Embryonic facial prominence (tissue), 1 donor: ENCODE measurements around the gene COPS8.

ENCODE experiments used
- DNase-seq: peaks from one replicate; pipeline ENCODE4 v3.0.0-alpha.2; 2016; ENCODE audit errors: extremely low spot score

COPS8 gene

GRCh38 chr2:237130562-237131421 is 45.1 kb downstream of the COPS8 start:
- no peak for DNase-seq

GRCh38 chr2:237131749-237132533 is 46.3 kb downstream of the COPS8 start:
- no peak for DNase-seq

DNA sequence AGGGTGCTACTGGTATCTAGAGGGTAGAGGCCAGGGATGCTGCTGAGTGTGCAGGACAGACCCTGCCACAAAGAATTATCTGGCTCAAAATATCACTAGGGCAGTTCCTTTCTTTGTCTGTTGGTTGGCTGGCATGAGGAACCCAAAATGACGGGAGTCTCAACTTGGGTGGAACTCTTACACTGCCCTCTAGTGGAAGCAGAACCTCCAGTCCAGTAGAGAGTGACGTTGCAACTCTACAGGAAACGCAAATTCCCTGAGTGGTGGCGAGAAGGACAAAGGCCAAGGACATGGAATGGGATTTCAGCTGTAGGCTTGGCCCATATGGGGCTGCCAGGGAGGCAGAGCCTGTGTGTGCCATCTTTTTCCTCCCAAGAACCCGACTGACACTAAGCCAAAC is 47.1 kb downstream of the COPS8 start:
- DNase-seq, result no peak

DNA sequence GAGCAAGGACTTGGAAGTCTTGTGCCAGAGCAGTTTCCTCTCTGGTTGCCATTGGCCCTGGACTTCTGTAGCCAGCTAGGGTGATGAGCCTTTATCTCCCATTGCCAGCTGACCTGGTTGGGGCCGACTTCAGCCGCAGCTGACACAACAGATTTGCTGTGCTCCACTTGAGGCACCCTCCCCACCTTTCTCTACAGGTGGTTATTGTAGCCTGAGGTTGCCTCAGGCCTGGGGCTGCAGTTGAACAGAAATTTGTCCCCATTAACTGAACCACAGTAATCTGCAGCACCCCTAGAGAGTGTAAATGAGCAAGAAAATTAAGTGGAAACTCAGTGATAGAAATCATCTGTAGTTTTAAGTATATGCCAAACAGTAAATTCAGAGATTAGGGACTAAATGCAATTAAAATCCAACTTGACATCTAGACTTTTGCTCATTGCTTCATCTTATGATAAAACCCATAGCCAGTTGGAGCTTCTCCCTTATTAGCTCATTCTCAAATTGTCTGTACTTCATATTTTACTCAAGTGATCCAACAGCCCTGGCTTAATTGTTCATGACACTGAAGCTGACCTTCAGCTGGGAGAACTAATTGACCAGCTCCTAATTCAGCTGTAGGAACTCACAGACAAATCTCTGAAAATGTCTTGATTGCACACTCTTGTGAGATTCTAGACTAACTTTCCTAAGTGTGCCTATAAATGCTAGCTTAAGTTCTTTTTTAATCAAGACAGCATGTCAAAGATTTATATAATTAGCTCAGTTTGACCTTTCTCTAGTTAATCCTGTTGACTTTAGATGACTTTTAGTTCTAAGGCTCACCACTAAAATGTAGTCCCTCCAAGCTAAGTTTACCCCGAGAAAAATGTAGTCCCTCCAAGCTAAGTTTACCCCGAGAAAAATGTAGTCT is 48.9 kb downstream of the COPS8 start:
- DNase-seq, result no peak

DNA sequence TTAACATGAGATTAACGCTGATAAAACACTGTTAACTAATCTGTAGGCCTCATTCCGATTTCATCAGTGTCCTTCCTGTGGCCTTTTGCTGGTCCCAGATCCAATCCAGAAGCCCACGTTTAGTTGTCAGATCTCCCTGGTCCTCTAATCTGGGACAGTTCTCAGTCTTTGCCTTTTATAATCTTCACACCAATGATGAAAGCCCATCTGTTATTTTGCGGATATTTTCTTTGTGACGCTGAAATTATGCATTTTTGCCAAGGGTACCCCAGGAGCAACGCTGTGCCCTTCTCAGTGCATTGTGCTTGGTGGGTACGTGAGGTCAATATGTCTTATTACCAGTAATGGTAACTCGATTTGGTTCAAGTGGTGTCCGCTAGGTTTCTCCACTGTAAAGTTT is 51.1 kb downstream of the COPS8 start:
- no peak for DNase-seq

DNA sequence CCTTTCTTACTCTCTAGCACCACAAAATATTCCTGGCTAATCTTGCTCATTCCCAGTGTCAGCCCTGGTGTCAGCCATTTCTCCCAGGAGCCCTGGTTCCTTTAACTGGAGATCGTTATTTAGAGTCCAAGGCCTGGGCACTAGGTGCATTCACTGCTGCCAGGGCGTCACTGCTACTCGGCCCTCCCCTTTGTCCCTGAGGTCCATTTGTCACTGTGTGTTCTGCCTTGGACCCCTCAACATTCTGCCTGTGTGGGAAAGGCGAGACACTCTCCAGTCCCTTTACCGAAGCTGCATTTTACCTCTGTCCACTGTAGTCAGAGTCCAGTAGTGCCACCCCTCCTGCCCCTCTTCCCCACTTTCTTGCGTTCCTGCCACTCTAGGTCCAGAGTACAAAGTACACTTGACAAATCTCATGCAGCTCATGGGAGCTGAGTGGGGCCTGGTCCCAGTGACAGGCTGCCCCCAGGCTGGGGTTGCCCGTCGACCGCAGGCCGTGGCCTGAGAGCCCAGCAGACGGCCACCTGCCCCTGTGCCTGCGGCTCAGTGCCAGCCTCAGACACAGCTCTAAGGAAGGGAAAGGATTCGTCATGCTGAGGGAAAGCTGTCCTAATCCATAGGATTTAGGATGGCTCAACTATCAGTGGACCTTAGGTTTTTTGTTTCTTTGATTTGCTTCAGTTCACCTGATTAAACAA is 52.1 kb downstream of the COPS8 start:
- DNase-seq, result no peak

GRCh38 chr2:237139123-237139675 is 53.5 kb downstream of the COPS8 start:
- DNase-seq, result no peak

DNA sequence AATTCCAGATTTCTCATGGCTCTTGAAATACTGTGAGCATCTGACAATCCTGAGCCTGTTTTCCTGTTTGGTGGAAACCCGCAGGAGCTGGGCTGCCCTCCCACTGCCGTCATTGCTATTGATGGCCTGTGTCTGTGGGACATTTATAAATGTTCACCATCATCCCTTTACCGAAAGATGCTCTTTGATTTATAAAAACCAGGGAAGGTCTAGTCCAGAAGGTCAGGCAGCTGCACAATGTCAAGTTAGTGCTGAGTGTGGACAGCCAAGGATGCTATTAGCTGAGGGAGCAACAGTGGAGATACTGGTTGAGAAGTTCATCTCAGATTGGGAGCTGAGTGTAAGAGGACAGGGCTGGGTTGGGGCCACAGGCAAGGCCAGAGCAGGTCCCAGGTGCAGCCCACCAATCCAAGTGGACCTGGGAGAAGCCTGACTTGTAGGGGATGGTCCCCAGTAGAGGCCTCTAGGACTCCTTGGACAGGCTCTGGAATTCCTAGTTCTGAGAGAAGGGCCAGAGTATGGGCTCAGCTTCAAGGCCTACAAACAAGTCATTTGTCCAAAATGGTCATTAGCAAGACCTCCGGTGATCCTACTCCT is 55.1 kb downstream of the COPS8 start:
- no peak for DNase-seq

DNA sequence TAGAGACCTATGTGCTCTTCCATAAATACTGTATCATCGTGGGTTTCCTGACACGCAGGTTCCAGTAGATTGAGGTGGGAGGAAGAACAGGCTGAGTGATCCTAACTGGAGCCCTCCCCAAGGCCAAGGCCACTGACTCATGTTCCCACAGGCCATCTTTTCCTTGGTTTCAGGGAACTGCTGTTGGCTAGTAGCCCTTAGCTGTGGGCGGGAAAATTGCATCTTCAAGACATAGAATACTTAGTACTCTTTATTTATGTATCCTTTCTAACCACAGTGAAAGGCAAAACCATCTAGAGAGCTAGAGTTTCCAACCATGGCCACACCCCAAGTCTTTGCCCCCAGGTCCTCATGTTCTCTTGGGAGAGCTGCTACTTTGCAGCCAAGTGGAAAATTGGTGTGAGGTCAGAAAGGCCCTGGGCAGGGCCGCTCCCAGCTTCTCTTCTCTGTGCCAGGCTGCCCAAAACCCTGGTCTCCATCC is 55.9 kb downstream of the COPS8 start:
- DNase-seq, result no peak

GRCh38 chr2:237143118-237143517 is 57.4 kb downstream of the COPS8 start:
- DNase-seq, result no peak

DNA sequence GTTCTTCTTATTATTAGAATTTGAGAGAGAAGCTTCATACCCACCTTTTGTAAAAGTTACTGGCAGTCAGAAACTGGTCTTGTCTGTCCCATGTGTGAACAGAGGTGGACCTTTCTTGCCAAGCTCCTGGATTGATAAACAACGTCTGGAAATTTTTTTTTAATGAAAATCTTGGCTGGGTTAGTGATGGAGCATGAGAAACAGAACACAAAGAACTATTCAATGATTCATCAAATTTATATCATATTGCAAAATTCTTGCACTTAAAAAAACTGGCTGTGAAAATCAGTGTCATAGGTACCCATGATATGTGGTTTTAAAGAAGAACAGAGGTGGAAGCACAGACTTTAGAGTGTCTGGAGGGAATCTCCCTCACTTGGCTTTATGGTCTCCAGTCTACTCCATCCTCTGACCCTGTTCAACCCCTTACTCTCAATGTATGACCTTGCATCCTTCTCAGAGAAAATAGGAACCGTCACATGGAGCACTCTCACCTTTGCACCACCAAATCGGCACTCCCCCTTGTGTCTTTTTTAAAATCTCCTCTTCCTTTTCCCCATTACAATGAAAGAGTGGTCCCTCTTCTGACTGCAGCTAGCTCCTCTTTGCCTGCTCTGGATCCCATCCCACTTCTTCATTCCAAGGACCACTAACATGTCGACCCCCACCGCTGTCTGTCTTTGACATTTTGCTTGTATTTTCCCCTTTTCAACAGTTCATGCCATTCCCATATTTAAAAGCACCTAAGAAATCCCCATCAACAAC is 58.2 kb downstream of the COPS8 start:
- DNase-seq, result no peak

DNA sequence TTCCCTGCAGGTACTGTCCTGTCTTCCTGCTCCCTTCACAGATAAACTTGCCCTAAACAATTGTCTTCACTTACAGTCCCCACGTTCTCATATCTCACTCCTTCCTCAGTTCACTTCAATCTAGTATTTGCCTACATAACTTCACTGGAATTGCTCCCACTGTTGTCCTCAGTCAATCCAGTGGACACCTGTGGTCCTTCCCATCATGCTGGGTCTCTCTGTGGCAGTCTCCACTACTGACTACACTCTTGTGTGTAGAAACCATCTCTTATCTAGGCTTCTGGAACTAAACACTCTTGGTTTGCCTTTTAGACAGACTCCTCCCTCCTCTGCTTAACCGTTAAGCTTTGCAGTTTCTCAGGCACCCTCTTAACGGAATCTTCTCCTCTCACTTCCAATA is 58.8 kb downstream of the COPS8 start:
- DNase-seq, result no peak

GRCh38 chr2:237147317-237147716 is 61.6 kb downstream of the COPS8 start:
- DNase-seq, result no peak

- DNase-seq, result no peak
Observed at GRCh38 chr2:237148624-237149023, 62.9 kb downstream of the COPS8 start.

- DNase-seq, result no peak
Observed at GRCh38 chr2:237149425-237149824, 63.7 kb downstream of the COPS8 start.
